GM19035 (cell line): ENCODE measurements around the gene LAIR1.
"Not testable (repeated sequence)": the region's sequence is repeated elsewhere in the genome, so short reads cannot be mapped to it uniquely, and the experiment has no call there.

ENCODE experiments used
- ATAC-seq: cut with Tn5 transposase; IDR thresholded peaks from one replicate; pipeline ENCODE4 v1.9.1; 2021; ENCODE audit not compliant: unreplicated experiment

LAIR1 gene

GRCh38 chr19:54364775-54365257 lies at the start of gene LAIR1:
Gene LAIR1, minus strand, starts transcription at chr19:54364931. Its CDS starts 127 bp downstream, at chr19:54364804.
- no peak for ATAC-seq

- no peak for ATAC-seq
Observed at GRCh38 chr19:54414156-54414555, 49.4 kb upstream of the LAIR1 start.

- ATAC-seq, result no peak
Observed at GRCh38 chr19:54412877-54413276, 48.1 kb upstream of the LAIR1 start.

GRCh38 chr19:54411033-54411432 lies 46.3 kb upstream of the LAIR1 start:
- ATAC-seq, result no peak

DNA sequence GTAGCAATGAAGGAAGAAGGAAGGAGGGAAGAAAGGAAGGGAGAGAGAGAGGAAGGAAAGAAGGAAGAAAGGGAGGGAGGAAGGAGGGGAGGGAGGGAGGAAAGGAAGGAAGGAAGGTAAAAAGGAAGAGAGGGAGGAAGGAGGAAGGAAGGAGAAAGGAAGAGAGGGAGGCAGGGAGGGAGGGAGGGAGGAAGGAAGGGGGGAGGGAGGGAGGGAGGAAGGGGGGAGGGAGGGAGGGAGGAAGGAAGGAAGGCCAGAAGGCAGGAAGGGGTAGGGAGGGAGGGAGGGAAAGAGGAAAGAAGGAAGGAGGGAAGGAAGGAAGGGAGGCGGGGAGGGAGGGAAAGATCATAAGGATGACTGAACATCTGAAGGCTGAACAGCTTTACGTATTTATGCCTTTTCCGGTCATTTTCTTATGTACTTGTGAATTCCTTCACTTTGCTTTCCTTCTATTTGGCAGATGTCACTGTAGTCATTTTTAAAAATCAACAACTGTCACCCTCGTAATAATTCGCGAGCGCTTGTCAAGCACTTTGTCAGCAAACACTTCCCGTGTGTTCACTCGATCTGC lies 43.8 kb upstream of the LAIR1 start:
- ATAC-seq, result no peak

DNA sequence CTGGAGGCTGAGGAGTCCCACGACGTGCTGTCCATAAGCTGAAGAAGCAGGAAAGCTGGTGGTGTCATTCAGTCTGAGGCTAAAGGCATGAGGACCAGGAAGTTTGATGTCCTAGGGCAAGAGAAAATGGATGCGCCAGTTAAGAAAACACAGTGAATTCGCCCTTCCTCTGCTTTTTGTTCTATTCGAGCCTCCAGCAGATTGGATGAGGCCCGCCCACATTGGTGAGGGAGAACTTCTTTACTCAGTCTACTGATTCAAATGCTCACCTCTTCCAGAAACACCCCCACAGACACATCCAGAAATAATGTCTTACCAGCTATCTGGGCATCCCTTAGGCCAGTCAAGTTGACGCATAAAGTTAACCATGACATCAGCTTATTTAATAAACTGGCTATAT lies 43.0 kb upstream of the LAIR1 start:
- no peak for ATAC-seq

- ATAC-seq, result no peak
Observed at GRCh38 chr19:54405628-54406027, 40.9 kb upstream of the LAIR1 start.

DNA sequence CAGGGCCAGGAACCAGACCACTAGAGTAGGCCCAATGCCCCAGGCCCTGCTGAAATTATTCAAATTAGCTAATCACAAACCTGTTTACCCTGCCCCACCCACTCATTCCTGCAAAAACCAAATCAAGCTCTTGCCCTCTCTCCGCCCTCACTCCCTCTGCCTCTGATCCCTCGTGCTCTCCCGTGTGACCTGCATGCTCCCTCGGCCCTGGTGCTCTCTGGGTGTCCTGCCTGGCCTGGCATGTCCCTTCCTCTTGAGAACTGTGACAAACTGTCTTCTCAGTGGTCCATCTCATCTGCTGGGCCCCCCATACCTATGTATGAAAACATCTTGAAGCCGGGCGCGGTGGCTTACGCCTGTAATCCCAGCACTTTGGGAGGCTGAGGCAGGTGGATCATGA lies 38.3 kb upstream of the LAIR1 start:
- no peak for ATAC-seq

GRCh38 chr19:54400913-54401312 lies 36.2 kb upstream of the LAIR1 start:
- ATAC-seq, result no peak

GRCh38 chr19:54399189-54399588 lies 34.5 kb upstream of the LAIR1 start:
- ATAC-seq, result no peak

DNA sequence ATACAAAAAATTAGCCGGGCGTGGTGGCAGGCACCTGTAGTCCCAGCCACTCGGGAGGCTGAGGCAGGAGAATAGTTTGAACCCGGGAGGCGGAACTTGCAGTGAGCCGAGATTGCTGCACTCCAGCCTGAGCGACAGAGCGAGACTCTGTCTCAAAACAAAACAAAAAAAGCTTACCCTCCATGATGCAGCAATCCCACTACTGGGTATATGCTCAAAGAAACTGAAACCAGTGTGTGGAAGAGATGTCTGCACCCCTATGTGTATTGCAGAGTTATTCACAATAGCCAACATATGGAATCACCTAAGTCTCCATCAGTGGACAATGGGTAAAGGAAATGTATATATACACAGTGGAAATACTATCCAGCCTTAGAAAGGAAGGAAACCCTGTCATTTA lies 31.0 kb upstream of the LAIR1 start:
- ATAC-seq, result no peak

DNA sequence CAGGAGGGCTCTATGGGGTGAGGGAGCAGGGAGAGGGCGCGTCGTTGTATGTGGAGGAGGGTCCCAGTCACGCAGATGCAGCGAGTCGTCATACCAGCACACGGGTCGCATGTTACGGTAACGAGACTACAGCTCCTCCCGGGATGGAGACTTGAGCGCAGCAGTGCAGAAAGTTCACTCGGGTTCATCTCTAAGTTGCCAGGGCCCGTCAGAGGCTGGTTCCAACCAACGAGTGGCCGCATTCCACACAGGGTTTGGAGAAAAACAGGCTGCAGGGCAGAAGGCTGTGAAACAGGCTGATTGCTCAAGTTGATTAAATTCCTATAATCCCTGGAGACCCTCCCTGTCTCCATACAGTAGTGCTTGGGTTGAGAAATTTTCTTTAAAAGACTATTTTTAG lies 28.6 kb upstream of the LAIR1 start:
- ATAC-seq, result no peak

GRCh38 chr19:54392105-54392504 lies 27.4 kb upstream of the LAIR1 start:
- ATAC-seq, result no peak

DNA sequence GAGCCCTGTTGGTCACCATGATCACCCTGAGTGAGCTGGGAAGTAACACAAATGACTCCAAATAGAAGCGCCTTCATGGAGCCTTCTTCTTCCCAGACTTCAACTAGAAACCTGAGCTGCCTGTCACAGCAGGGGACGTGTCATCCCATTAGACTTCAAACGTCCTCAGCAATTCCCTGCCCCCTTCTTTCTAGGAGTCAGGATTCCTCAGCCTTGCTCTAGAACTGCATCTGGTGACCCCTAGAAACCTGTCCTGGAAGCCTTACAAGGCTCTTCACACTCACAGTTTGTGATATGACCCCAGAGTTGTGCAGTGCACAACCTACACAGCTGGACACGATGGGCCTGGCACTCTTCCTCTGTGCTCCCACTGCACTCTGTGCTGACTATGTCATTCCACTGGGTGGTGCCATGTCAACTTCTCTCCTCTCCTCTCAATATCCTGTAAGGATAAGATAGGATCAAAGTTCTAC lies 26.9 kb upstream of the LAIR1 start:
- ATAC-seq, result no peak

DNA sequence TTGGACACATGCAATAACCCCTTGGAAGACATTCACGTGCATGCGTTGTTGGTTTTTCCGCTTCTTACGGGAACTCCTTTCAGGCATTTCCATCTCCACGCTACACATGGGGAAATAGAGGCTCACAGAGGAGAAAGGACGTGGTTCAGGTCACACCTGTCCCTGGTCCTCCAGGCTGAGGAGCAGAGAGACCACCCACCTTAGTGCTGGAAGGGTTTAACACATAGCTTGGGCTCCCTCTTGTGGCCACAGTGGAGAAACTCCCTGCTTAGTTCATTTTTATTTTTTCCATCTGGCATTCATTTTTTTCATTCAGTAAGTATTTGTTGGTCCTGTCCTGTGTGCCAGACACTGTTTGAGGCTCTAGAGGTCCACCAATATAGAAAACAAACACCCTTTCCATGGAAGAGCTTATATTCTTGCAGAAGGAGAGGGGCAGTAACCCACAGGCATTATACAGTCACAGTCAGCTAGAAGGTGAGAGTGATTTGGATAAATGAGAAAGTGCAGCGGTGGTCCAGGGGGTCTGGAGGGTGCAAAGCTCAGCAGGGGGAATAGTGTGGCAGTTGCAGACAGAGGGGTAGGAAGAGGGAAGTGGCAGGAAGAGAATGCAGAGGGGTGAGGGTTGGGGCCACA lies 26.3 kb upstream of the LAIR1 start:
- no peak for ATAC-seq

DNA sequence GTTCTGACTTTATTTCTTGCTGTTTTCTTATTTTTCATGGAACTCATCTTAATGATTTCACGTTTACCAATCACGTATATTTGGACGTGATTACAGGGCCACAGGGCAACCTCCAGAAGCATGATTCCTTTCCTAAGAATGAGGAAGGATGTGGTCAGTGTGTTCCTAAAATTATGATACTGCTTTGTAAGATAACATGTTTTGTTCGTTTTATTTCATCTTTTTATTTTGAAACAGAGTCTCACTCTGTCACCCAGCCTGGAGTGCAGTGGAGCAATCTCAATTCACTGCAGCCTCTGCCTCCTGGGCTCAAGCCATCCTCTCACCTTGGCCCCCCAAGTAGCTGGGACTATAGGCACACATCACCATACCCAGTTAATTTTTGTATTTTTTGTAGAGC lies 24.8 kb upstream of the LAIR1 start:
- no peak for ATAC-seq

GRCh38 chr19:54388802-54389139 lies 24.0 kb upstream of the LAIR1 start:
- ATAC-seq, result no peak

- ATAC-seq, result no peak
Observed at GRCh38 chr19:54387991-54388801, 23.5 kb upstream of the LAIR1 start.

GRCh38 chr19:54383330-54383729 lies 18.6 kb upstream of the LAIR1 start:
- no peak for ATAC-seq

- not testable (repeated sequence) for ATAC-seq
Observed at GRCh38 chr19:54382041-54382440, 17.3 kb upstream of the LAIR1 start.

GRCh38 chr19:54380897-54381296 lies 16.2 kb upstream of the LAIR1 start:
- ATAC-seq, result no peak

- ATAC-seq, result no peak
Observed at GRCh38 chr19:54379187-54379678, 14.5 kb upstream of the LAIR1 start.
